Measurements from ENCODE around the gene LRRC2.
"Not testable (repeated sequence)": the region's sequence is repeated elsewhere in the genome, so short reads cannot be mapped to it uniquely, and the experiment has no call there.

LRRC2 gene

GRCh38 chr3:46551615-46552014 is 14.5 kb downstream of the LRRC2 start:
- no peak for DNase-seq

DNA sequence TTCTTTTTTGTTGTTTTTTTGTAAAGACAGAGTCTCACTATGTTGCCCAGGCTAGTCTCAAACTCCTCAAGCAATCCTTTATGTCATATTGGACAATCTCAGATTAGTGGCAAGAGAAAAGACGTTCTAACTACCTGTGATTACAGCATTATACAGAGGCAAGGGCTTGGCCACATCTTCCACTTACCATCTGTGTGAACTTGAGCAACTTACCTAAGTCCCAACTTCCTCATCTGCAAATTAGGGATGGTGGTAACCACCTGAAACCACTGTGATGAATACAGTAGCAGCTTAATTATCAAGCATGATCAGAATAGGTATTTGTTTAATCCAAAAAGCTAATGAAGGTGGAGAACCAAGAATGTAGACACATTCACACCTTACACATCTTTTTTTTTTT is 16.1 kb downstream of the LRRC2 start:
- no peak for DNase-seq

- no peak for DNase-seq
Observed at GRCh38 chr3:46549408-46549904, 16.6 kb downstream of the LRRC2 start.

DNA sequence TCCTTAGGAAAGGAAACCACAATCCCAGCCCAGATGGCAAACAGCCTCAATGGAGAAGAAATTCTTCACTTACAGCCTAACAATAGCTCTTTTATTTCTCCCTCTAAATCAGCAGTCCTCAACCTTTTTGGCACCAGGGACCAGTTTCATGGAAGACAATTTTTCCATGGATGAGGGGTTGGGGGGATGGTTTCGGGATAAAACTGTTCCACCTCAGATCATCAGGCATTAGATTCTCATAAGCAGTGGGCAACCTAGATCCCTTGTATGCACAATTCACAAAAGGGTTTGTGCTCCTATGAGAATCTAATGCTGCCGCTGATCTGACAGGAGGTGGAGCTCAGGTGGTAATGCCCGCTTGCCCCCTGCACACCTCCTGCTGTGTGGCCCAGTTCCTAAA is 17.5 kb downstream of the LRRC2 start:
- not testable (repeated sequence) for DNase-seq

GRCh38 chr3:46546896-46547440 is 19.1 kb downstream of the LRRC2 start:
- no peak for DNase-seq

DNA sequence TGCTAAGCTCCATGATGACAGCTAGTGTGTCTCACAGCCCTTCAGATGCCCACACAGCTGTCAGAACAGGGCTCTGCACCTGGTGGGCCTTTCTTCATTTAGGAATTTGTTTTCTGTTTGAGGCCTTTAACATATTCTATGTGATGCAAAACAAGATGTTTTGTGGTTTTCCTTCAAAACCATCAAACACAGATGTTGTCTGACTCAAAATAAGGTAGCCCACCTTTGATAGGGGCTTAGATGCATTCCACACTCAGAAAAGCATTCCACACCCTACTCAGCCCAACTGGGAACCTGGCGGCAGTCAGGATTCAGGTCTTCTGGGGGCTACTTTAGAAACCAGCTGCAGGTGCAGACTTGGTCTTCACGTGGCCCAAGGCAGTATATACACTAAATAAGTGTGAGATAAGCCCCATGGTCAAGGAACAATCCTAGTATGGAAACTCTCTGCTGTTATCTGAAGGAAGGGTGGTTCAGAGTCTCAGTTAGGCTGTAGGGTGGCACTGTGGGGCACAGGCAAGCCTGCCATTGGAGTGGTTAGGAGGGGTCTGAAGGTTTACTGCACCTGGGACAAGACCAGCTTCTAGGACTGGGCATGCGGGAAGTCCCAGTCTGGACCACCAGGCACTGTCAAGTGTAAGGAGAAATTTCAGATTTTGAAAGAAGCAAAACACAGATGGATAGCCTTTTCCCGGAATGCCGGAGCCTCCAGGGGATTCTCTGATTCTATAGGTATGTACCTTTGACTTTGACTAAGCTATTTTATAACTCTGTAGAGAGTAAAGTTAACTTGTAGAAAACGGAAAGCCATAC is 20.1 kb downstream of the LRRC2 start:
- DNase-seq = no peak

DNA sequence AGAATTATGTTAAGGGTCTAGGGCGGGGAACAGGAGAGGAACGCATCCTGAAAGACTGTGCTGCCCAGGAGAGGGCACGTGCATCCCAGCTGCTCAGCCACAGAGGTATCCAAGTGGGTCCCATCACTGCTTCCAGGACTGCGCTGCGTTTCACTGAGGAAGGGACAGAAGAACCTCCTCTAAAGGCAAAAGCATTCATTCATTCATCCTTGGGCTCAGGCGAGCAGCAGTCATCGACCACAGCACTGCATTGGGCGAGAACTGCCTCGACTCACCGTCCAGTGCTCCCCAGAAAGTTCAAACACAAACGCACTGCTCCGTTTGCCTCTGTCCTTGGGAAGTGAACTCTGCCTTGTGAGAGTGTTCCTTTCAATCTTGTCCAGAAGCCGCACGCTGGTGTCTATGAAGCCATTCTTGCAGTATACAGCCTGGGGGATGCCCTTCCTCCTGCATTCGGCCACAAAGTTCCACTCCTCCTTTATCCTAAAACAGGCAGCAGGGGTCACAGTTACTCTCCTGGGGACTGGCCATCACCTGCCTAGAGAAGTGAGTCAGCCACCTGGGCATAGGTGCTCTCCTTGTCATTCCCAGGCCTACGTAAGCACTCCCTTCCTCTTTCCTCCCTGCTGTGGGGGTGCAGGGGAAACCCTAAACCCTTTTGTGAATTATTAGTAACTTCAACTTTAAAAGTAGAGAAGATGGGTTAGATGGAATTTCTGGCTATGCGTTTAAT is 21.2 kb downstream of the LRRC2 start:
- DNase-seq = no peak

GRCh38 chr3:46542801-46543201 is 23.3 kb downstream of the LRRC2 start:
- no peak for DNase-seq

GRCh38 chr3:46542344-46542743 is 23.8 kb downstream of the LRRC2 start:
- DNase-seq = no peak

GRCh38 chr3:46541835-46542234 is 24.3 kb downstream of the LRRC2 start:
- no peak for DNase-seq

DNA sequence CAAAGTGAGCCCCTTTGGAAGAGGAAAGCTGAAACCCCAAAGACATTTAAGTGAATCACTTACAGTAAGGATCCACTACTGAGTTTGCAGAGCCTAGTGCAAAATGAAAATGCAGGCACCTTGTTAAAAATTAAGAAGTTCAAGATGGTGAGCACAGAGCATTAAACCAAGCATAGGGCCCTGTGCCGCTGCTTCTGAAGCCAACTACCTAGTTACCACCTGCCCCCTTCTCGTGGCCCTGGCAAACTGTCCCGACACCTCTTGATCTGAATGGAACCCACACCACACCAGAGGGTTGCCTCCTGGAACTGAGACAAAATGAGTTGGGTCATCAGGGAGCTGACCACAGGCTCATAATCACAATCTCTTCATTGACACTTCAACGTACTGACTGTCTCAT is 25.6 kb downstream of the LRRC2 start:
- DNase-seq = no peak

GRCh38 chr3:46539443-46540005 is 26.6 kb downstream of the LRRC2 start:
- DNase-seq = no peak

DNA sequence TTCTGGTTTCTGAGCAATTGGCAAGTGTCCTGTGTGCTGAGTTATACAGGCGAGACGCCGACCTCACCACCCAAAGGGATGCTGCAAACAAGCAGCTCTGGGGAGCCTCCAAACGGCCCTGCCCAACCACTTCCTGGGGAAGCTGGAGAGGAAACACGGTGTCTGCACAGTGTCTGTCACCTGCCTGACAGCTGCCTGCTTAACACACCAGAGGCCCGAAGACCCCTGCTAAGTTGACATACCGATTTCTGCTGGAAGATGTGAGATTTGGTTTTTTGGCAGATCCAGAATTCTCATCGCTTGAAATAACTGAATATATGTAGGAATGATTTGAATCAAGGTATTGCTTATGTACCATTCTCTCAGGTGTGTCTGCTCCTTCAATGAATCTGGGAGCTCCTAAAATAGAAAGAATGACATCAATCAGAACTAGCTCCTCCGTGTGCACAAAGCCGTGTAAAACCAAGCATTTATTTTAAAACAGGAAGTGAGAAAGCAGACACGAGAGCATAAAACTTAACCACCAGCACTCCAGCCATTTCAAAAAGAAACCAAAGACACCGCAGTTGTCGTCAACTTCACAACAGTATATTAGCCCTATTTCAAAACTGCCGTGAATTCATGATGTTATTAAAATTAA is 27.2 kb downstream of the LRRC2 start:
- no peak for DNase-seq

DNA sequence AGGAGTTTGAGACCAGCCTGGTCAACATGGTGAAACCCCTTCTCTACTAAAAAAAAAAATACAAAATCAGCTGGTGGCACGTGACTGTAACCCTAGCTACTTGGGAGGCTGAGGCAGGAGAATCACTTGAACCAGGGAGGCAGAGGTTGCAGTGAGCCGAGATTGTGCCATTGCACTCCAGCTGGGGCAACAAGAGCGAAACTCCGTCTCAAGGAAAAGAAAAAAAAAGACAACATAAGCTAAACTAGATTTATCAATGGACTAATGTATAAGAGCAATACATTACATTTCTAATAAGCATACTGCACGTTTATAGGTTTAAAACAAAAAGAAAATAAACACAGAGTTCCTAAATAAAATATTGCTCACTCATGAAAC is 27.7 kb downstream of the LRRC2 start:
- not testable (repeated sequence) for DNase-seq

- no peak for DNase-seq
Observed at GRCh38 chr3:46537779-46538178, 28.3 kb downstream of the LRRC2 start.

DNA sequence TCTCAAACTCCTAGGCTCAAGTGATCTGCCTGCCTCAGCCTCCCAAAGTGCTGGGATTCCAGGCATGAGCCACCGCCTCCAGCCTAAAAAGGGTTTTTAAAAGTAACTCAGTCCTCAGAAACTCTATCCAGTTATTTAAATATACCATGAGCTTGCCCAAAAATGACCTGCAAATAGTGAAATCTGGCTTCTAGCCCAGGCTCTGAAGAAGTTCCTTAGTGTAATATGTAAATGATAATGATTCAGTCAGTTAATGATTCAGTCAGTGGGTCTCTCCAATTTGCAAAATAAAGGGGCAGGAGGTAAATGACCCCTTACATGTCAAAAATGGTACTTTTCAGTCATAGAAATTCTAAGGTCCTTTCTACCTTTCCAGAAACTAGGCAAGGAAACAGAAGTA is 28.8 kb downstream of the LRRC2 start:
- no peak for DNase-seq

- DNase-seq = no peak
Observed at GRCh38 chr3:46536758-46537157, 29.3 kb downstream of the LRRC2 start.

GRCh38 chr3:46535746-46536145 is 30.4 kb downstream of the LRRC2 start:
- no peak for DNase-seq

- no peak for DNase-seq
Observed at GRCh38 chr3:46533091-46533490, 33.0 kb downstream of the LRRC2 start.

GRCh38 chr3:46527239-46527638 is 38.9 kb downstream of the LRRC2 start:
- DNase-seq = no peak

DNA sequence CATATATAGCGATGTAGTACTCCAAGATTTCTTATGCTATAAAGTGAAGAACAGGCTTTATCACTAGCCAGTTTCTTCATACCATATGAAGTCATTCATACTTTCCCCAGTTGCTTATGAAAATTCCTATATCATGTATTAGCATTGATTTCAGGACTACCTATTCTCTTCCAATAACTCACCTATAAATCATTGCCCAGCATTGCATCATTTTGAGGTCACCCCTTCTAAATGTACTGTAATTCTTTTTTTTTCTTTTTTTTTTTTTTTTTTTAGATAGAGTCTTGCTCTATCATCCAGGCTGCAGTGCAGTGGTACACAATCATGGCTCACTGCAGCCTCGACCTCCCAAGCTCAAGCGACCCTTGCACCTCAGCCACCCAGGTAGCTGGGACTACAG is 41.3 kb downstream of the LRRC2 start:
- DNase-seq = no peak

- DNase-seq = no peak
Observed at GRCh38 chr3:46524008-46524407, 42.1 kb downstream of the LRRC2 start.

- no peak for DNase-seq
Observed at GRCh38 chr3:46523556-46523955, 42.5 kb downstream of the LRRC2 start.
